Endothelial cell of umbilical vein (primary cell): Measurements from ENCODE around the gene RPS13. TPM values are rescaled to one million over a fixed set of nuclear protein-coding genes. Genes with fewer than 3 reads are reported as not detected.

Experiments used
- BruUV-seq: library from RNA; stranded (reverse); fragments of 400-500 nt; replicated peaks from 2 replicates; lab custom pipeline; 2021; lab: Mats Ljungman, UMichigan
- CTCF ChIA-PET: fragments of 300-600, 350-600 bp; sonication (Branson Sonifier 250); formaldehyde crosslinking; loops from one replicate; lab custom pipeline; 2021; ENCODE audit warnings: antibody characterized with exemption, inconsistent platforms; lab: Charles Lee
- POLR2A ChIA-PET: fragments of 300-600, 350-600 bp; sonication (Branson Sonifier 250); formaldehyde crosslinking; loops from one replicate; lab custom pipeline; 2021; ENCODE audit warnings: antibody characterized with exemption, inconsistent platforms; lab: Charles Lee
- DNase-seq: peaks from one replicate; pipeline ENCODE4 v3.0.0-alpha.2; 2011; ENCODE audit warnings: low read depth, low spot score
- FAIRE-seq: peaks from 2 replicates; lab custom pipeline; 2011; peaks lifted over from hg19 to GRCh38; lab: Jason Lieb, UNC
- H2AFZ ChIP-seq: 2 replicates; pipeline ENCODE4 v1.6.0; 2012; ENCODE audit warnings: low read depth, low read length, control low read depth, inconsistent platforms
- H3K27ac ChIP-seq: 2 replicates; pipeline ENCODE4 v1.5.1; 2011; ENCODE audit warnings: low read depth, mild to moderate bottlenecking, control low read depth, low read length, moderate library complexity; ENCODE audit not compliant: insufficient read depth
- H3K27me3 ChIP-seq, 2 experiments: 2 replicates each; pipeline versions ENCODE4 v1.6.0 to v1.6.1; 2011; ENCODE audit warnings: low read length in 2 of 2, mixed read lengths in 1 of 2; ENCODE audit not compliant: control insufficient read depth in 2 of 2, insufficient read depth in 2 of 2
- H3K36me3 ChIP-seq, 2 experiments: 2 replicates in 1 of 2; 3 replicates in 1 of 2; pipeline ENCODE4 v1.5.1; 2011; ENCODE audit warnings: low read length in 2 of 2, mild to moderate bottlenecking in 1 of 2, moderate library complexity in 1 of 2; ENCODE audit not compliant: control insufficient read depth in 2 of 2, insufficient read depth in 2 of 2; ENCODE audit errors: extremely low read depth in 1 of 2
- H3K4me1 ChIP-seq: 3 replicates; pipeline ENCODE4 v1.5.1; 2011; ENCODE audit warnings: mild to moderate bottlenecking, low read length; ENCODE audit not compliant: control insufficient read depth, insufficient read depth; ENCODE audit errors: extremely low read depth
- H3K4me2 ChIP-seq: 2 replicates; pipeline ENCODE4 v1.6.1; 2011; ENCODE audit warnings: low read length, control low read depth, mixed read lengths; ENCODE audit not compliant: insufficient read depth
- H3K4me3 ChIP-seq, 3 experiments: fragments of 200-600 bp in 1 of 3; sonication (generic), shearing (Covaris generic) in 1 of 3; replicated peaks in 1 of 3; 2 replicates each; pipeline ENCODE4 v1.5.1; 2011 to 2016; ENCODE audit warnings: control low read depth in 3 of 3, low read length in 3 of 3, mild to moderate bottlenecking in 2 of 3, inconsistent platforms in 1 of 3, low read depth in 1 of 3, moderate library complexity in 1 of 3; ENCODE audit not compliant: insufficient read depth in 1 of 3
- H3K79me2 ChIP-seq: 2 replicates; pipeline ENCODE4 v1.6.0; 2012; ENCODE audit warnings: low read length, inconsistent platforms; ENCODE audit not compliant: control insufficient read depth, insufficient read depth
- H3K9ac ChIP-seq: replicated peaks from 2 replicates; pipeline ENCODE3; 2011; ENCODE audit warnings: low read length, control low read depth; ENCODE audit not compliant: insufficient read depth; ENCODE audit errors: extremely low read depth
- H3K9me1 ChIP-seq: replicated peaks from 3 replicates; pipeline ENCODE4 v1.6.0; 2011; ENCODE audit warnings: mild to moderate bottlenecking, low read length; ENCODE audit not compliant: control insufficient read depth, insufficient read depth; ENCODE audit errors: extremely low read depth
- H3K9me3 ChIP-seq: replicated peaks from 2 replicates; pipeline ENCODE4 v1.5.1; 2012; ENCODE audit warnings: low read length, inconsistent platforms; ENCODE audit not compliant: control insufficient read depth, insufficient read depth
- H4K20me1 ChIP-seq: replicated peaks from 2 replicates; pipeline ENCODE3; 2011; ENCODE audit warnings: mild to moderate bottlenecking, low read length; ENCODE audit not compliant: control insufficient read depth, insufficient read depth; ENCODE audit errors: extremely low read depth
- EZH2 ChIP-seq: IDR thresholded peaks from 2 replicates; pipeline ENCODE4 v1.6.1; 2012; ENCODE audit warnings: borderline replicate concordance, low read depth, mild to moderate bottlenecking, moderate library complexity, low read length, inconsistent platforms; ENCODE audit not compliant: severe bottlenecking
- FOS ChIP-seq: IDR thresholded peaks from 2 replicates; pipeline ENCODE4 v1.6.1; 2011; ENCODE audit warnings: mild to moderate bottlenecking, low read length, moderate library complexity, borderline replicate concordance; ENCODE audit not compliant: insufficient read depth
- GATA2 ChIP-seq: IDR thresholded peaks from 2 replicates; pipeline ENCODE4 v1.7.0; 2011; ENCODE audit warnings: low read depth, mild to moderate bottlenecking, moderate library complexity, mixed read lengths, low read length; ENCODE audit not compliant: insufficient read length, insufficient read depth
- JUN ChIP-seq: IDR thresholded peaks from 2 replicates; pipeline ENCODE4 v1.6.1; 2011; ENCODE audit warnings: borderline replicate concordance, low read depth; ENCODE audit not compliant: insufficient read length, insufficient read depth
- MAX ChIP-seq: IDR thresholded peaks from 2 replicates; pipeline ENCODE4 v1.6.1; 2011; ENCODE audit not compliant: insufficient read depth, insufficient read length
- MYC ChIP-seq: IDR thresholded peaks from one replicate; pipeline ENCODE4 v1.6.1; 2011; ENCODE audit warnings: mild to moderate bottlenecking, low read depth, low read length
- POLR2A ChIP-seq: IDR thresholded peaks from 2 replicates; pipeline ENCODE4 v1.6.1; 2012; ENCODE audit warnings: low read depth, mild to moderate bottlenecking, control low read depth, low read length
- POLR2AphosphoS5 ChIP-seq: IDR thresholded peaks from 2 replicates; pipeline ENCODE4 v1.6.1; 2012; ENCODE audit warnings: low read depth, mild to moderate bottlenecking, control low read depth, low read length, moderate library complexity; ENCODE audit not compliant: insufficient read depth
- dilution Hi-C: fragments of 300-500 bp; cut with MboI; formaldehyde crosslinking; loops from one replicate; pipeline ENCODE4 v1.15.0; 2019; ENCODE audit warnings: low sequenced_read_pairs; ENCODE audit not compliant: extremely low pct_ligation_motif_present
- intact Hi-C: fragments of 100-400 bp; cut with micrococcal nuclease; formaldehyde crosslinking; loops from one replicate; pipeline ENCODE4 v1.10.0; 2022
- polyA plus RNA-seq, 4 experiments: library from polyadenylated mRNA; depleted of rRNA in 3 of 4; stranded (reverse) in 3 of 4; unstranded in 1 of 4; fragments of >200 nt; gene quantifications; 2 replicates each; pipeline versions ENCODE4 v1.2.1 to v1.2.3, GENCODE V29; 2011 to 2012; ENCODE audit warnings: missing spikeins in 1 of 4
- small RNA-seq: library from RNA; depleted of rRNA; stranded (forward); fragments of <200 nt; gene quantifications from one replicate; pipeline ENCODE3, GENCODE V24; 2012; ENCODE audit warnings: low replicate concordance, low read depth; ENCODE audit not compliant: insufficient read depth, insufficient read length
- total RNA-seq: library from RNA; stranded (reverse); gene quantifications from 2 replicates; pipeline ENCODE4 v1.2.3, GENCODE V29; 2021
- TF ChIP-seq, protein P1 (sequence below), 2 donors: IDR thresholded peaks; 1 replicate in 1 of 2; 2 replicates in 1 of 2; pipeline ENCODE4 v1.5.1; 2011; ENCODE audit warnings: low read length in 2 of 2, mild to moderate bottlenecking in 2 of 2, moderate library complexity in 2 of 2, control low read depth in 1 of 2, inconsistent platforms in 1 of 2, low read depth in 1 of 2; ENCODE audit not compliant: insufficient read depth in 1 of 2; ENCODE audit errors: extremely low read depth in 1 of 2

The RPS13 gene
- total and polyA plus RNA-seq, 2 donors (not counting 3 experiments of a cell fraction or from before 2014, with no cell fraction given): 1,169 to 1,745 TPM

DNA sequence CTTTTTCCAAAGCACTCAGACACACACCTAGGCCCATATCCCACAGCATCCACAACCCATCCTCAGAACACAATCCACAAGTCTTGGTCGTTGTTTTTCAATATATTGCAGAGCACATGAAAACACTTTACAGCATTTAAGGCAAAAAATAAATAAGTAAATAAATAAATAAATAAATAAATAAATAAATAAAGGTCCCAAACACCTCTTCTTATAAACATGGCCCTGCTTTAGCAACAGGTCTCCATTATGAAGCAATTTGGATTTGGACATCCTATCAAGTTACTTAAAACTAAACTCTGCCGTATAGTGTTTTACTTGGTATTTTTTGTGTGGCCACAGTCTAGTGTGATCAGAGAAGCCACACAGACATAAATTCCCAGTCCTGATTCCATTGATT is 52.5 kb downstream of the RPS13 start:
- no peak overlapping the region for H3K4me3 ChIP-seq
- dilution Hi-C loops (no loop called here), intact Hi-C loops (no loop called here)
- BruUV-seq: no TSS peak
- H2AFZ ChIP-seq: no peak overlapping the region
- no peaks in the 10 kb centered on the region for H3K79me2 ChIP-seq
- H3K9me3 ChIP-seq: no peaks in the 10 kb centered on the region
- TF ChIP-seq MAX (no peak), POLR2A (no peak), MYC (no peak), JUN (no peak), GATA2 (no peak), FOS (no peak), EZH2 (no peak), POLR2AphosphoS5 (no peak)
- TF ChIP-seq, protein P1, sequence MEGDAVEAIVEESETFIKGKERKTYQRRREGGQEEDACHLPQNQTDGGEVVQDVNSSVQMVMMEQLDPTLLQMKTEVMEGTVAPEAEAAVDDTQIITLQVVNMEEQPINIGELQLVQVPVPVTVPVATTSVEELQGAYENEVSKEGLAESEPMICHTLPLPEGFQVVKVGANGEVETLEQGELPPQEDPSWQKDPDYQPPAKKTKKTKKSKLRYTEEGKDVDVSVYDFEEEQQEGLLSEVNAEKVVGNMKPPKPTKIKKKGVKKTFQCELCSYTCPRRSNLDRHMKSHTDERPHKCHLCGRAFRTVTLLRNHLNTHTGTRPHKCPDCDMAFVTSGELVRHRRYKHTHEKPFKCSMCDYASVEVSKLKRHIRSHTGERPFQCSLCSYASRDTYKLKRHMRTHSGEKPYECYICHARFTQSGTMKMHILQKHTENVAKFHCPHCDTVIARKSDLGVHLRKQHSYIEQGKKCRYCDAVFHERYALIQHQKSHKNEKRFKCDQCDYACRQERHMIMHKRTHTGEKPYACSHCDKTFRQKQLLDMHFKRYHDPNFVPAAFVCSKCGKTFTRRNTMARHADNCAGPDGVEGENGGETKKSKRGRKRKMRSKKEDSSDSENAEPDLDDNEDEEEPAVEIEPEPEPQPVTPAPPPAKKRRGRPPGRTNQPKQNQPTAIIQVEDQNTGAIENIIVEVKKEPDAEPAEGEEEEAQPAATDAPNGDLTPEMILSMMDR (IDR thresholded peaks at IDR 0.05; ENCODE audit: extremely low read depth in 1 of 2, insufficient read depth in 1 of 2, low read depth in 1 of 2, low read length in 2 of 2): no peak
- DNase-seq (no peak), FAIRE-seq (no peak)
- no peak overlapping the region for H3K4me2 ChIP-seq
- POLR2A ChIA-PET: no interaction called here
- H3K27ac ChIP-seq: no peak overlapping the region
- no peaks in the 10 kb centered on the region for H3K4me1 ChIP-seq
- H4K20me1 ChIP-seq: no peaks in the 10 kb centered on the region
- H3K9ac ChIP-seq: no peak overlapping the region
- CTCF ChIA-PET: no interaction called here
- no peaks in the 10 kb centered on the region for H3K27me3 ChIP-seq
- no peaks in the 10 kb centered on the region for H3K36me3 ChIP-seq
- H3K9me1 ChIP-seq: no peaks in the 10 kb centered on the region

Small RNA genes within 50 kb of the gene (small RNA-seq; reads per million reads assigned to genes)
- not detected for gene RNU6-593P
- 786 reads per million, percentile 100 among the genes with 10 or more reads in this experiment for gene SNORD14A
- not detected for gene SNORD14B

Other genes with a start within 250 kb of the RPS13 start
- 3.8 and 6.8 TPM in 2 replicates for gene PLEKHA7, start 63.3 kb downstream of the RPS13 start, total RNA-seq
- gene PLEKHA7, start 63.3 kb downstream of the RPS13 start, polyA plus RNA-seq: 1.6 and 1.7 TPM in 2 replicates
- 142 and 148 TPM in 2 replicates for gene PIK3C2A, start 130.3 kb upstream of the RPS13 start, total RNA-seq
- gene PIK3C2A, start 130.3 kb upstream of the RPS13 start, polyA plus RNA-seq: 21.7 and 33.7 TPM in 2 replicates
- gene NUCB2, start 199.1 kb upstream of the RPS13 start, total RNA-seq: 114 and 123 TPM in 2 replicates
- 28.2 and 41.9 TPM in 2 replicates for gene NUCB2, start 199.1 kb upstream of the RPS13 start, polyA plus RNA-seq